Right lobe of liver (tissue), 4 donors: ENCODE results near the gene RHEBL1.

Source experiments
- CTCF ChIP-seq, 4 donors: fragments of 200-600 bp in 3 of 4; fragments of 450-650 bp in 1 of 4; IDR thresholded peaks; one replicate each; pipeline versions ENCODE4 v1.5.1 to v1.8.0; 2016 to 2022; ENCODE audit warnings: antibody characterized with exemption in 4 of 4, mild to moderate bottlenecking in 2 of 4
- POLR2A ChIP-seq: fragments of 450-650 bp; IDR thresholded peaks from one replicate; pipeline ENCODE4 v1.6.1; 2017; ENCODE audit warnings: antibody characterized with exemption, mild to moderate bottlenecking
- donor health status: DM: no; HTN: no; CAD: no.
- donor health status: DM: no; HTN: no; CAD: no.
- donor health status: DM: no; HTN: yes; CAD: no.

GRCh38 chr12:49088932-49089330, 19.2 kb upstream of the RHEBL1 start:
- TF ChIP-seq POLR2A = no peak
- no peak for TF ChIP-seq CTCF (IDR thresholded peaks at IDR 0.05)
